HG03066 (cell line): Measurements from ENCODE around the gene LAMB3.
A peak's percentile ranks its signal among the peaks of the same experiment; 100 is the strongest.

Source experiments
- ATAC-seq: cut with Tn5 transposase; IDR thresholded peaks from one replicate; pipeline ENCODE4 v1.9.1; 2021; ENCODE audit warnings: low read depth; ENCODE audit not compliant: unreplicated experiment

The LAMB3 gene

GRCh38 chr1:209634005-209634737 is 18.1 kb downstream of the LAMB3 start:
- no peak for ATAC-seq

DNA sequence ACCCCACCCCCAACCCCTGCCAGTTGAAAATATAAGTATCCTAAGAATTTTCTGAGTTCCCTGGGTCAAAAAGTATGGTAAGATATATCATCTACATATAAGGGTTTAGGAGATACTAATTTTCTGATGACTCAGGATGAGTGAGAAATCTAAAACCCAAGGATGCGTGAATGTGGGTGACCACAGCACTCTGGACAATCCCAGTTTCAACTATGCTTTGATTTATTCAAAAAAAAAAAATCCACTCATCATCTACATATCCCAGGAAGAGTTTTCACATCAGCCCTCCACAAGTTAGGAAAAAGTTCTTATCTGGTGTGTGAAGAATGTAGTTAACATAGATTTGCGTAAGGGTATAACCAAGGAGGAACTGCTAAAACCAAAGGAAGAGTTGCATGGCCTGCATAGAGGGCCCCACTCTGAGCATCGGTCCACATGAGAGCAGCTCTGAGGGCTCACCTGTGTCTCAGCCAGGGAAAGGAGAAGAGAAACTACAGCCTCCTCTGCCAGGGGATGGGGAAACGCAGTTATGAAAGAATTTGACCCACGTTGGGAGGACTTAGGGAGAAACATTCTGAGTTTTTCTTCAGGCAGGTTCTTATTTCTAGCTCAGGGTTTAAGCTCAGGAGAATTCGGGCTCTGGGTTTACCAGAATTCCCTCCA is 18.8 kb downstream of the LAMB3 start:
- no peak for ATAC-seq

GRCh38 chr1:209630383-209631225 is 21.6 kb downstream of the LAMB3 start:
- no peak for ATAC-seq

DNA sequence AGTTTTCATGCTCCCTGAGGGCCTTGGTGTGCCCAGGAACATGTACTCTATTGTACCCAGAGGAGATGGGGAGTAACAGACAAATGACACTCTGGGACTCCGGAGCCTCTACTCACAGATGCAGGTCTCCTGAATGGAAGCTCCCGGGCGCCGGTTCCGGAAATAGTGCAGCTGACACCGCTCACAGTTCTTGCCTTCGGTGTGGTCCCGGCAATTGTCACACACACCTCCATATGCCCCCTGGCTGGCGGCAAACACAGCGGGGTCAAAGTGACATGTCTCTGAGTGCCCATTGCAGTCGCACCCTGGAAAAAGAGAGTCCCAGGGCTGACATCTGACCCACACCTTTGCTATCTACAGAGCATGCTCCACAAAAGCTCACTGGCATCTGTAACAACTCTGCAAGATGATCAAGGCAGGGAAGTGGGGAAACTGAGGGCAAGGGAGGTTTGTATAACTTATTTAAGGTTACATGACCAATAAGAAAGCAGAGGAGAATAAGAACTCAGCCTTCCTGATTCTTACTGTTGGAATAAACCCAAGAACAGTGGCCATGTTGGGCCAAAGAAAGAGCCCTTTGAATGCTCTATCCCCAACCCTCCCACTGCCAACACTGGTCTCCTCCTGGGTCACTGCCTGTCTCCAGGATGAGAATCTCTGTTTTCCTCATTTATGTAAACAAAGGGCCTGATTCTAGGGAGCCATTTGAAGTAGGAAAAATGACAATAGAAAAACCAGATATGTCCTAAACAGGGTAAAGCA is 22.4 kb downstream of the LAMB3 start:
- ATAC-seq = no peak

GRCh38 chr1:209628618-209629299 is 23.5 kb downstream of the LAMB3 start:
- ATAC-seq = no peak

- peak; percentile 83 for ATAC-seq
These were observed 24.5 kb downstream of the LAMB3 start for GRCh38 chr1:209627732-209628196.

DNA sequence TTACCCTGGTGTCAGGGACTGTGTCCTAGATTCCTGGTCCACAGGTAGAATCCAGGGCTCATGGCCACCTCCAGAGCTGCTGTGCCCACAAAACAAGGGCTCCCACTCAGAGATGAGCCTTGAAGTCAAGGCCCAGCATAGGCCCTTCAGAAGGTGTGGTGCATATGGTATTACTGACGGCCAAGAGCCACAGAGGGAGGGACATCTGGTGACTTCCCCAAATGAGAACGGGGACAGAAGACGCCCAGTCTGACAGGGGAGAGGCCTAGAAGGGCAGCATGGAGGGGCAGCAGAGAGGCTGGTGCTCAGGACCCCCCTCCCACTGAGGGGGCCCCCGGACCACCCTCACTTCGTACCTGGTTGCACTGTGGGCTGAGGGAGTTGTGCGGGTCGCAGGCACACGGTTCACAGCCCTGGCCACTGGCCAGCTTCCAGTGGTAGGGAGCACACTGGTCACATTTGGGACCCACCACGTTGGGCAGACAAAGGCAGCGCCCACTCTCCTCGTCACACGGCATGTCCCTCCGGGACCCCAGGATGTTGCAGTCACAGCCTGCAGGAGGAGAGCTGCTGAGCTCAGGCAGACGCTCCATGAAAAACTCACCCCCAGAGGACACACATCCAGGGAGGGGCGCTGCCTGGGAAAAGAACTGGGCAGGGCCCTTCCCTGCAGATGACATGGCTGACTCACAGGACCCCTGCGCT is 25.0 kb downstream of the LAMB3 start:
- ATAC-seq = peak; percentile 19

DNA sequence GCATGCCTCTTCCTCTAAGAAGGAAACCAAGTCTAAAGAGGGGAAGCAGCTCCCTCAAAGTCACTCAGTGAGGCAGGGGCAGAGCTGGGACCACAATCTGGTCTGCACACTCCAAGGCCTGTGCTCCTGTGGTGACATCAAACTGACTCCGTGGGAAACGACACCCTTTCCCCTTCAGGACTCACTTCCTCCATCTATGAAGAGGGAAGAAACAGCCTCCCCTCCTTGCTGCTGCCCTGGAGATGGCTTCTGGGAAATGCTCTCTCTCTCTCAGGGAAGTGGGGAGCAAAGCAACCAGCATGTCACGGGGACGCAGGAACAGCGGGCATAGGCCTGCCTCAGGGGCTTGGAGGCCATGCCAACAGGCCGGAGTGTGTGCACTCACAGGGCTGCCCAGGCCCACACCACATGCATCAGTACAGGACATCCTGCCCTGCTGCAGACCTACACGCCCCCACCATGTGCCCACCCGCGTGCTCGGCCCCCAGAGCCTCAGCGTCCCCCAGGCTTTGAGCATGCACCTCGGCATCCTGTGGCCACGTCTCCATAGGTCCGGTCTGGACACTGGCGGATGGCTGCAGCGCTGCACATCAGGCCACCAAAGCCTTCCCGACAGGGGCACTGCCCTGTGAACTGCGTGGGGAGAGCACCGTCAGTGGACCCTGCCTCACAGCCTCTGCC is 25.7 kb downstream of the LAMB3 start:
- ATAC-seq = no peak

DNA sequence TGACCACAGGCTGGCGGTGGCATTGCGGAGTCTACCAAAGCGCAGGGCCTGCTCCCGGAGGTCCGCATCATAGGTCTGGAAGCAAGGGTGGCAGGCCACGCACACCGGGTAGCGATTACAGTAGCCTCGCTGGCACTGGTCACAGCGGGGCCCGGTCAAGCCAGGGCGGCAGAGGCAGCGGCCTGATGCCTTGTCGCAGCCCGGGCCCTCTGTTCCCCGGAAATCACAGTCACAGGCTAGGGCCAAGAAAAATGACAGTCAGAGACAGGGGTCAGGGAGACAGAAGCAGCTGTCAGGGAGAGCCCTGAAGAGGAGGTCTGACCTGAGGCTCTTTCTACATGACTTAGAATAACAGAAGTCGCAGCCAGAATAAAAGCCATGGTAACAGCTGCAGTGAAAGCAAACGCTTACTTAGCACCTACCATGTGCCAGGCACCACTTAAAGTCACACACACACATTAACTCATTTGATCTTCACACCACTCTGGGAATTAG is 26.4 kb downstream of the LAMB3 start:
- ATAC-seq = no peak

DNA sequence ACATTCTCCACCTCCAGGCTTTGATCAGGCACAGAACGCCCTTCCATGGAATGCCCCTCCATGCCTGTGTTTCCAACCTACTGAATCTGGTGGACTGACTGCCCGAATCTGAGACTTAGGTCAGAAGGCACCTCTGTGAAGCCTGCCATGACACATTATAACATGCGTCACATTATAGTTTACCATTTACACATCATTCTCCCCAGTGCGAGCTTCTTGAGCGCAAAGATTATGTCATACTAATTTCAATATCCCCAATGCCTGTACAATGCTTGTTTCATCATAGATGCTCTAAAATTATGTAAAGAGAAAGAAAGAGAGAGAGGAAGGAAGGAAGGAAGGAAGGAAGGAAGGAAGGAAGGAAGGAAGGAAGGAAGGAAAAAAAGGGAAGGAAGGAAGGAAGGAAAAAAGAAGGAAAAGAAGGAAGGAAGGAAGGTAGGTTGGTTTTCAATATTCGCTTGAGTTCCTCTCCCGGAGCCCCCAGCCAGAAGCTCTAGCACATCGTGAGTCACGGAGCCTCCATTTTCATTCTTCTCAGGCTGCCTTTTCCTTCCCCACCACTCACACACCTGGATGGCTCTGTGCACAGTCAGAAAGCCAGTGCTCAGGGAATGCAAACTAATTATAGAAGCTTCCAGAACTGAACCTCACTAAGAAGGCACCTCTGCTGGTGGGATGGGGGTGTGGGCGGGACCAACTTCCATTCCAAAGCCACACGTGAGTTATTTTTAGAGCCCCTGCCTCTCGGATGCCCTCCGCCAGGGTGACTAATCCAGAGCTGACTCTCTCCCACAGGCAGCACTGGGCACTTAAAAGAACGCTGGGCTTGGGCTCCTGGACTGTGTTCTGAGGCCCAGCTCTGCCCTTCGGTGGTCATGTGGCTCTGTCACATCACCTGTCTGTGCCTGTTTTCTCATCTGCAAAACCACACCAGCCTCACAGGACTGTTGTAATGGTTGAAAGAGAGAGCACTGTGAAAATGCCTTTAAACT is 27.4 kb downstream of the LAMB3 start:
- no peak for ATAC-seq

DNA sequence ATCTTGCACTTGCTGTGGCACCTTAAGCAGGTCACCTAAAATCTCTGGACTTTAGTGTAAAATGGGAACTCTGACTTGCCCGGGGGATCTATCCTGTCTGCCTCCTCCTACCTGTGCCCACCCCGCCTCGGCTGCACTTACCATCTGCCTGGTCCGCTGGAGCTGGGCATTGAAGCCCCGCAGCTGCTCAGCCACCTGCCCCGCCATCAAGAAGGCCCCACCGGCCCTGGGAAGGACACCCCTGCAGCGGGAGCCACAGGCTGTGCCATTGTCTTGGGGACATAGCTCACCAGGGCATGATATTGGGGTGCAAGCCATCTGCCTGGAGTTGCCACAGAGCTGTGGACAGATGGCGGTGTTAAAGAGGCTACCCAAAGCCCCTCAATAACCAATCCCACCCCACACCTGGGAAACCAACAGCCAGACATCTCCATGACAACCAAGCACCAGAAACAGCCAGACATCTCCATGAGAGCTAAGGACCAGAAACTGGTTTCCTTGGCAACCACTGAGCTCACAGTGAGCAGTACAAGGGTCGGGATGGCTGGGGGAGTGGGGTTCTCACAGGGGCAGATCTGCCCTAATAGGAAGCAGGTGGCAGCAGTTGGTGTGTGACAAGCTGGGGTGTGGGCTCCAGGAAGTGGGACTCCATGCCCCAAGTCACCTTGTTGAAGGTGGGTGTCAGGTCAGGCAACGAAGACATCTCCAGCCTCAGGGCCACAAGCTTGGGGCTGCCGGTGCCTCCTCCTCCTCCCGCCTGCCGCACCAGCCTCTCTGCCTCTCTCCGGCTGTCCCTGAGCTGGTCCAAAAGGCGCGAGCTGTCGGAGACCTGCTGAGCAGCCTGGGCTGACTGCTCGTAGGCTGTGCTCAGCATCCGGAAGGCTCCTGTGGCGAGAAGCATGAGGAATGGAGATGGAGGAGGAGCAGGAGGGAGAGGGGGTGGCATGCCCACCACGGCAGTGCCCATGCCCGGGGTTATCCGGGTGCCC is 29.1 kb downstream of the LAMB3 start:
- ATAC-seq = no peak

GRCh38 chr1:209621741-209622655 is 30.2 kb downstream of the LAMB3 start:
- no peak for ATAC-seq

- no peak for ATAC-seq
These were observed 30.9 kb downstream of the LAMB3 start for GRCh38 chr1:209621286-209621685.

- ATAC-seq = no peak
These were observed 31.7 kb downstream of the LAMB3 start for GRCh38 chr1:209620487-209620884.
